OCI-LY1 (cell line): ENCODE measurements around the gene BHLHE40.

Experiments
- EZH2 ChIP-seq: fragments of 200-600 bp; sonication (generic), shearing (Covaris generic); IDR thresholded peaks from 2 replicates; pipeline ENCODE4 v1.8.0; 2017; ENCODE audit warnings: borderline replicate concordance, mixed run types, mild to moderate bottlenecking, antibody characterized with exemption, low read length, moderate library complexity, mixed read lengths
- TF ChIP-seq, protein P1 (sequence below): fragments of 200-600 bp; sonication (generic), shearing (Covaris generic); IDR thresholded peaks from 2 replicates; pipeline ENCODE4 v1.5.1; 2017; ENCODE audit warnings: mild to moderate bottlenecking, antibody characterized with exemption, low read length, moderate library complexity, mixed read lengths

DNA sequence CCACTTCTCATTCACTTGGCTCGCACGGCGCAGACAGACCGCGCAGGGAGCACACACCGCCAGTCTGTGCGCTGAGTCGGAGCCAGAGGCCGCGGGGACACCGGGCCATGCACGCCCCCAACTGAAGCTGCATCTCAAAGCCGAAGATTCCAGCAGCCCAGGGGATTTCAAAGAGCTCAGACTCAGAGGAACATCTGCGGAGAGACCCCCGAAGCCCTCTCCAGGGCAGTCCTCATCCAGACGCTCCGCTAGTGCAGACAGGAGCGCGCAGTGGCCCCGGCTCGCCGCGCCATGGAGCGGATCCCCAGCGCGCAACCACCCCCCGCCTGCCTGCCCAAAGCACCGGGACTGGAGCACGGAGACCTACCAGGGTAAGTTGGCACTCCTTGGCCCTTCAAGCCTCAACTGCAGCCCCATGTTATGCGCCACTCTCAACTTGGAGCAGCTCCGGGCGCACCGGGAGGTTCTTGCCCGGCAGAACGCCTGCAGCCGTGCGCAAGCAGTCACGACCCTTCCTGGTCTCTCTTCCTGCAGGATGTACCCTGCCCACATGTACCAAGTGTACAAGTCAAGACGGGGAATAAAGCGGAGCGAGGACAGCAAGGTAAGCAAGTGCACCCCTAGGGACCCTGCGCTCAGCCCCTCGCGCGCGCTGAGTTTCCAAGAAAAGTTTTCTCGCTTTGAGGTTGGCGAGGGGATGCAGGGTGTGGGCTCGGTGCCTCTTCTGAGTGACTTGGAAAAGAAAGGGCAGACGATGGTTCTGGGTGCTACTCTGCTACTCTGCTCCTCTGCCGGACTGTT lies at the start of gene BHLHE40:
- TF ChIP-seq, protein P1, sequence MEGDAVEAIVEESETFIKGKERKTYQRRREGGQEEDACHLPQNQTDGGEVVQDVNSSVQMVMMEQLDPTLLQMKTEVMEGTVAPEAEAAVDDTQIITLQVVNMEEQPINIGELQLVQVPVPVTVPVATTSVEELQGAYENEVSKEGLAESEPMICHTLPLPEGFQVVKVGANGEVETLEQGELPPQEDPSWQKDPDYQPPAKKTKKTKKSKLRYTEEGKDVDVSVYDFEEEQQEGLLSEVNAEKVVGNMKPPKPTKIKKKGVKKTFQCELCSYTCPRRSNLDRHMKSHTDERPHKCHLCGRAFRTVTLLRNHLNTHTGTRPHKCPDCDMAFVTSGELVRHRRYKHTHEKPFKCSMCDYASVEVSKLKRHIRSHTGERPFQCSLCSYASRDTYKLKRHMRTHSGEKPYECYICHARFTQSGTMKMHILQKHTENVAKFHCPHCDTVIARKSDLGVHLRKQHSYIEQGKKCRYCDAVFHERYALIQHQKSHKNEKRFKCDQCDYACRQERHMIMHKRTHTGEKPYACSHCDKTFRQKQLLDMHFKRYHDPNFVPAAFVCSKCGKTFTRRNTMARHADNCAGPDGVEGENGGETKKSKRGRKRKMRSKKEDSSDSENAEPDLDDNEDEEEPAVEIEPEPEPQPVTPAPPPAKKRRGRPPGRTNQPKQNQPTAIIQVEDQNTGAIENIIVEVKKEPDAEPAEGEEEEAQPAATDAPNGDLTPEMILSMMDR = no peak
- TF ChIP-seq EZH2 = no peak
